Measurements from ENCODE around the gene SCD5.

GRCh38 chr4:82666970-82667665, 131.5 kb downstream of the SCD5 start:
- TF ChIP-seq CTCF (IDR thresholded peaks at IDR 0.05; ENCODE audit: low read length): no peak
- TF ChIP-seq EZH2 (IDR thresholded peaks at IDR 0.05; ENCODE audit: borderline replicate concordance, low read length): no peak
